Smooth muscle cell (in vitro differentiated cells): Measurements from ENCODE around the gene FAM168A. TPM values are rescaled to one million over a fixed set of nuclear protein-coding genes. Genes with fewer than 3 reads are reported as not detected.

Source experiments
- DNase-seq: peaks from one replicate; lab custom pipeline; 2025; ENCODE audit not compliant: unreplicated experiment; lab: John Stamatoyannopoulos, UW
- H2AFZ ChIP-seq: fragments of 200-600 bp; sonication (generic); 2 replicates; pipeline ENCODE4 v1.6.0; 2016; ENCODE audit warnings: antibody characterized with exemption, low read depth, mild to moderate bottlenecking
- H3F3A ChIP-seq: fragments of 200-600 bp; sonication (generic); 2 replicates; pipeline ENCODE4 v1.6.0; 2017; ENCODE audit warnings: antibody characterized with exemption, low read depth
- H3K27ac ChIP-seq: fragments of 200-600 bp; sonication (generic); 2 replicates; pipeline ENCODE4 v1.5.1; 2016; ENCODE audit warnings: low read depth, mild to moderate bottlenecking
- H3K27me3 ChIP-seq: fragments of 200-600 bp; sonication (generic); 2 replicates; pipeline ENCODE4 v1.6.1; 2016; ENCODE audit warnings: low read depth, mild to moderate bottlenecking
- H3K36me3 ChIP-seq: fragments of 200-600 bp; sonication (generic); 2 replicates; pipeline ENCODE4 v1.5.1; 2016; ENCODE audit warnings: low read depth
- H3K4me1 ChIP-seq: fragments of 200-600 bp; sonication (generic); 2 replicates; pipeline ENCODE4 v1.5.1; 2016; ENCODE audit warnings: low read depth
- H3K4me2 ChIP-seq: fragments of 200-600 bp; sonication (generic); 2 replicates; pipeline ENCODE4 v1.6.0; 2016; ENCODE audit warnings: mild to moderate bottlenecking
- H3K4me3 ChIP-seq: fragments of 200-600 bp; sonication (generic); 2 replicates; pipeline ENCODE4 v1.5.1; 2016; ENCODE audit warnings: mild to moderate bottlenecking
- H3K79me2 ChIP-seq: fragments of 200-600 bp; sonication (generic); 2 replicates; pipeline ENCODE4 v1.6.0; 2016; ENCODE audit warnings: low read depth, mild to moderate bottlenecking
- H3K9ac ChIP-seq: fragments of 200-600 bp; sonication (generic); 2 replicates; pipeline ENCODE4 v1.6.0; 2016; ENCODE audit warnings: low read depth
- H3K9me3 ChIP-seq: fragments of 200-600 bp; sonication (generic); replicated peaks from 2 replicates; pipeline ENCODE4 v1.5.1; 2016; ENCODE audit warnings: low read depth
- H4K20me1 ChIP-seq: fragments of 200-600 bp; sonication (generic); 2 replicates; pipeline ENCODE4 v1.6.0; 2016; ENCODE audit warnings: low read depth
- WGBS: methylation state at CpG from one replicate; pipeline ENCODE4 v1.1.7; 2016; ENCODE audit warnings: low lambda C conversion rate; 5-methylcytosine and 5-hydroxymethylcytosine counted together
- polyA plus RNA-seq: library from polyadenylated mRNA; unstranded; fragments of >200 nt; fragmentation: Nextera tagmentation; extraction: Ambion mirVana; gene quantifications from 2 replicates; pipeline ENCODE4 v1.2.1, GENCODE V29; 2016
- total RNA-seq: library from RNA; depleted of rRNA; stranded (reverse); fragments of >200 nt; gene quantifications from 2 replicates; pipeline ENCODE4 v1.2.3, GENCODE V29; 2014
- TF ChIP-seq, protein P1 (sequence below): fragments of 200-600 bp; sonication (generic); IDR thresholded peaks from 2 replicates; pipeline ENCODE4 v1.5.1; 2017; ENCODE audit warnings: borderline replicate concordance, mild to moderate bottlenecking, antibody characterized with exemption; ENCODE audit not compliant: insufficient read depth, poor library complexity, severe bottlenecking

The FAM168A gene
- total and polyA plus RNA-seq, 2 experiments from 2014 or later: 10.8 to 32.5 TPM

DNA sequence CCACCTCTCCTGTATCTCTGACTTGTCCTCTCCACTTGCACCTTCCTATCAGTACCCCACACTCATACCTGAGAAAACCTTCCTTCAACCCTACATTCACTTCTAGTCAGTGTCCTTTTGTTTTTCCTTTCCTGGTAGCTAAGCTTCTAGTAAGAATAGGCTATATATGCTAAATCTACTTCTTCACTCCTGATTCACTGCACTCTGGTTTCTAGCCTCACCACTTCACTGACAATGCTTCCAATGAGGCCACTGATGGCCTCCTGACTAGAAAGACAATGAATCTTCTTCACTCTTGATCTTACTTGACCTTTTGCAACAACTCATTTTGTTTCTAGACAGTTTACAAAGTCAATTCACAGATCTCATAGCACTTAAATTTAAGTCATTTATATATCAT, 169.7 kb downstream of the FAM168A start:
- peaks cover 5% of the 10 kb centered on the region for H3K79me2 ChIP-seq
- peak overlapping the region; percentile 72 for H3K27ac ChIP-seq
- H3K27me3 ChIP-seq: no peaks in the 10 kb centered on the region
- no peak overlapping the region for H3K4me3 ChIP-seq
- no peak overlapping the region for H3K4me2 ChIP-seq
- H3K9ac ChIP-seq: no peak overlapping the region
- no peak overlapping the region for H2AFZ ChIP-seq
- no peaks in the 10 kb centered on the region for H3K36me3 ChIP-seq
- H3K9me3 ChIP-seq: no peaks in the 10 kb centered on the region
- DNase-seq: no peak
- TF ChIP-seq, protein P1, sequence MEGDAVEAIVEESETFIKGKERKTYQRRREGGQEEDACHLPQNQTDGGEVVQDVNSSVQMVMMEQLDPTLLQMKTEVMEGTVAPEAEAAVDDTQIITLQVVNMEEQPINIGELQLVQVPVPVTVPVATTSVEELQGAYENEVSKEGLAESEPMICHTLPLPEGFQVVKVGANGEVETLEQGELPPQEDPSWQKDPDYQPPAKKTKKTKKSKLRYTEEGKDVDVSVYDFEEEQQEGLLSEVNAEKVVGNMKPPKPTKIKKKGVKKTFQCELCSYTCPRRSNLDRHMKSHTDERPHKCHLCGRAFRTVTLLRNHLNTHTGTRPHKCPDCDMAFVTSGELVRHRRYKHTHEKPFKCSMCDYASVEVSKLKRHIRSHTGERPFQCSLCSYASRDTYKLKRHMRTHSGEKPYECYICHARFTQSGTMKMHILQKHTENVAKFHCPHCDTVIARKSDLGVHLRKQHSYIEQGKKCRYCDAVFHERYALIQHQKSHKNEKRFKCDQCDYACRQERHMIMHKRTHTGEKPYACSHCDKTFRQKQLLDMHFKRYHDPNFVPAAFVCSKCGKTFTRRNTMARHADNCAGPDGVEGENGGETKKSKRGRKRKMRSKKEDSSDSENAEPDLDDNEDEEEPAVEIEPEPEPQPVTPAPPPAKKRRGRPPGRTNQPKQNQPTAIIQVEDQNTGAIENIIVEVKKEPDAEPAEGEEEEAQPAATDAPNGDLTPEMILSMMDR: no peak
- H4K20me1 ChIP-seq: peaks cover 27% of the 10 kb centered on the region
- H3K4me1 ChIP-seq: peaks cover 4% of the 10 kb centered on the region
- peaks cover 2% of the 10 kb centered on the region for H3F3A ChIP-seq

DNA sequence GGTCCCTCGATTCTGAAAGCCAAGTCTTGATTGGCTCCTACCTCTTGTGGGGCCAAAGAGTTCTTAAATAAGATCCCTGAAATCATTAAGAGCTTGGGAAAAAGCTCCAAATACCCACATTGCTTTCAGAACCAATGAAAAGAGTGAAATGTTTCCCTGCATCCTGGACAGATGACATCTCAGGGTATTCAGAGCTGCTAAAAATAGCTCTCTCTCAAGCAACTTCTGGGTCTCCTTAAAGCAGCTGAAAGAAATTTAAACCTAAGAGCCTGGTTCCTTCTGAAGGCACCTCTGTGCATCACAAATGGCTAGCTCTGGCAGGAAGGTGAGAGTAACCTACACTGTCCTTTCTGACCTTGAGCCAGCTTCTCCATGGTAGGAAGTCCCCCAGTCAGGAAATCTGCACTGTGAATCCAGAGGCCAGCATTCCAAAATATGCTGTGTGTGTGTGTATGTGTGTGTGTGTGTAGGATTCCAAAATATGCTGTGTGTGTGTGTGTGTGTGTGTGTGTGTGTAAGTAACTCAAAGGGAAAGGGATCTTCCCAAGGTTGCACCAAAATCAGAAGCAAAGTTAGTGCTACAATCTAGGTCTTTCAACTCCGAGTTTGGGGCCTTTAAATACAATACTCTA, 171.6 kb downstream of the FAM168A start:
- Histone ChIP-seq H3K27ac (peak overlapping the region; percentile 35), H3K4me1 (peaks cover 4% of the 10 kb centered on the region), H3K4me2 (peak overlapping the region; percentile 42), H3K27me3 (no peaks in the 10 kb centered on the region), H3K36me3 (no peaks in the 10 kb centered on the region), H3K79me2 (no peaks in the 10 kb centered on the region), H4K20me1 (peaks cover 34% of the 10 kb centered on the region), H3K9ac (no peak overlapping the region), H3K9me3 (no peaks in the 10 kb centered on the region), H2AFZ (no peak overlapping the region), H3F3A (peaks cover 2% of the 10 kb centered on the region), H3K4me3 (no peak overlapping the region)
- no peak for DNase-seq
- TF ChIP-seq, protein P1: no peak
- 84% methylated on average over 2 of the region's 2 CpGs for WGBS

DNA sequence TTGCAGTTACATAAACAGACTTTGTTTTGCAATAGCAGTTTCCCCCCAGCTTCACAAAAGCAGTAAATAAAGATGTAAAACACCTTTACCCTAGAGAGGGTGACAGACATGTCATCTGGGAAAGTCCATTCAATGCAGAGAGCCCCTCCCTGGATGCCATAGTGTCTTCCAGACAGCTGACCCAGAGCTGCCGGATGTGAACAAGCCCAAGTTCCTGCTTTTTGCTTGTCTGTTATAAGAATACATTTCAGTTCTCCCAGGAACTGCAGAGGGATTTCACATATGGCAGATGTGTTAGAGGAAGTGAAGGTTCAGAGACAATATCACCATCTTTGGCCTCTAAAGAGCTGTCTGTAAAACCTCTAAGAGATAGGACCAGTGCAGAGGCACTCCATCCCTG, 172.8 kb downstream of the FAM168A start:
- peaks cover 34% of the 10 kb centered on the region for H4K20me1 ChIP-seq
- H3K4me1 ChIP-seq: peaks cover 4% of the 10 kb centered on the region
- peaks cover 2% of the 10 kb centered on the region for H3F3A ChIP-seq
- H3K36me3 ChIP-seq: no peaks in the 10 kb centered on the region
- H3K9me3 ChIP-seq: no peaks in the 10 kb centered on the region
- no peaks in the 10 kb centered on the region for H3K27me3 ChIP-seq
- TF ChIP-seq, protein P1: no peak
- H3K4me3 ChIP-seq: no peak overlapping the region
- WGBS: 83% methylated on average over 1 of the region's 1 CpG
- DNase-seq: no peak
- H3K9ac ChIP-seq: no peak overlapping the region
- H3K79me2 ChIP-seq: no peaks in the 10 kb centered on the region
- no peak overlapping the region for H2AFZ ChIP-seq
- no peak overlapping the region for H3K4me2 ChIP-seq
- no peak overlapping the region for H3K27ac ChIP-seq

DNA sequence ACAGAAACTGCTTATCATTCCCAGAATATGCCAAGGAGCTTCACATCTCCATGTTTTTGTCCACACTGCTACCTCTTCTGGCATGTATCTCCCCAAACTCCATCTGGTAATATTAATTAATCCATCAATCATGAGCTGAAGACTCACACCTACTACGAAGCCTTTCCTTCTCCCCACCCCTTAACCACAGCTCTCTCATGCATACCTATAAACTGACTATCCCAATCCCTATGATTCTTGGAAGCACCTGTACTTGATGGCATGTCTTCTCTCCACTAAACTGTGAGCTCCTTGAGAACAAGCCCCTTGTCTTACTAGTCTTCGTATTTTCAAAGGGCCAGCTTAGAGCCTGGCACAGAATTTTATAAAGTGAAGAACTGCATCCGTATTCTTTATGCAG, 174.4 kb downstream of the FAM168A start:
- Histone ChIP-seq H3K4me2 (no peak overlapping the region), H3K9me3 (no peaks in the 10 kb centered on the region), H3K27ac (no peak overlapping the region), H3K9ac (no peak overlapping the region), H3K4me3 (no peak overlapping the region), H3K4me1 (no peaks in the 10 kb centered on the region), H3K27me3 (no peaks in the 10 kb centered on the region), H2AFZ (no peak overlapping the region), H4K20me1 (peaks cover 34% of the 10 kb centered on the region), H3K36me3 (no peaks in the 10 kb centered on the region), H3K79me2 (no peaks in the 10 kb centered on the region), H3F3A (peaks cover 3% of the 10 kb centered on the region)
- 83% methylated on average over 3 of the region's 3 CpGs for WGBS
- no peak for DNase-seq
- TF ChIP-seq, protein P1: no peak
